PFSK-1 (cell line): ENCODE results near the gene ALPI.

Source experiments
- FOXP2 ChIP-seq: optimal IDR thresholded peaks from 2 replicates; pipeline ENCODE3; 2011; ENCODE audit warnings: borderline replicate concordance, control low read depth, inconsistent platforms; ENCODE audit not compliant: insufficient read depth; ENCODE audit errors: extremely low read length, extremely low read depth
- POLR2AphosphoS5 ChIP-seq: IDR thresholded peaks from 2 replicates; pipeline ENCODE4 v1.6.1; 2012; ENCODE audit warnings: low read depth, mild to moderate bottlenecking, control low read depth, low read length, moderate library complexity
- REST ChIP-seq, 2 experiments: IDR thresholded peaks; 2 replicates each; pipeline versions ENCODE4 v1.6.1 to v1.8.0; 2011 to 2012; ENCODE audit warnings: low read depth in 2 of 2, low read length in 2 of 2, control low read depth in 1 of 2, inconsistent platforms in 1 of 2, mild to moderate bottlenecking in 1 of 2, moderate library complexity in 1 of 2; ENCODE audit not compliant: insufficient read depth in 1 of 2
- SIN3A ChIP-seq: IDR thresholded peaks from 2 replicates; pipeline ENCODE4 v1.6.1; 2012; ENCODE audit warnings: mild to moderate bottlenecking, low read length, moderate library complexity, borderline replicate concordance; ENCODE audit not compliant: insufficient read depth
- TAF1 ChIP-seq: IDR thresholded peaks from 2 replicates; pipeline ENCODE4 v1.6.1; 2012; ENCODE audit warnings: low read length, control low read depth, borderline replicate concordance; ENCODE audit not compliant: insufficient read depth

Gene ALPI

GRCh38 chr2:232447091-232447620 is 8.8 kb upstream of the ALPI start:
- TF ChIP-seq TAF1 (no peak), SIN3A (no peak), FOXP2 (no peak), POLR2AphosphoS5 (no peak), REST (IDR thresholded peaks at IDR 0.05; ENCODE audit: insufficient read depth in 1 of 2, low read depth in 2 of 2, low read length in 2 of 2) (no peak)

GRCh38 chr2:232447638-232448303 is 8.2 kb upstream of the ALPI start:
- TF ChIP-seq TAF1 (no peak), SIN3A (no peak), REST (IDR thresholded peaks at IDR 0.05; ENCODE audit: insufficient read depth in 1 of 2, low read depth in 2 of 2, low read length in 2 of 2) (no peak), POLR2AphosphoS5 (no peak), FOXP2 (no peak)

- TF ChIP-seq POLR2AphosphoS5, result no peak
- TF ChIP-seq SIN3A, result no peak
- TF ChIP-seq TAF1, result no peak
- TF ChIP-seq FOXP2, result no peak
- no peak for TF ChIP-seq REST (IDR thresholded peaks at IDR 0.05; ENCODE audit: insufficient read depth in 1 of 2, low read depth in 2 of 2, low read length in 2 of 2)
Measured at GRCh38 chr2:232448304-232448690, 7.7 kb upstream of the ALPI start.

- TF ChIP-seq POLR2AphosphoS5 (no peak), TAF1 (no peak), REST (IDR thresholded peaks at IDR 0.05; ENCODE audit: insufficient read depth in 1 of 2, low read depth in 2 of 2, low read length in 2 of 2) (no peak), FOXP2 (no peak), SIN3A (no peak)
Measured at GRCh38 chr2:232449964-232450363, 6.0 kb upstream of the ALPI start.
